ENCODE results near the gene COL27A1. TPM values are rescaled to one million over a fixed set of nuclear protein-coding genes. Genes with fewer than 3 reads are reported as not detected.

The COL27A1 gene
- total and polyA plus RNA-seq, 9 of the 15 experiments (the other 6 are each of a cell fraction or from before 2014, with no cell fraction given) = 0.07 TPM; not detected in 8

DNA sequence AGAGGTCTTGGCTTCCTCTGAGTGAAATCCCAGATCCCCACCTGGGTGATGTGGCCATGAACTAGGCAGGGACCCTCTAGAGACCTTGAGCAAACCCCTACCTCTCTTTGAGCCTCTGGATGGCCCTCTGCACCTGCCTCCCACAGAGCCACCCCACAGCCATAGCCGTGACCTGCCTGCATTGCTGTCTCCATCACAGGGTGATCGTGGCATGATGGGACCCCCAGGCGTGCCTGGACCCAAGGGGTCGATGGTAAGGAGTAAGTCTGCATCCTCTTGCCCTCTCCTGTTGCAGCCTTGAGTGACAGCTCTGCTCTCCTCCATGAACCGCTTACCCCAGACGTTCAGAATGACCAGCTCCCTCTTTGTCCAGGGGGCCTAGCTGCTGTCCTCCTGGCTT, 97.1 kb downstream of the COL27A1 start (continued):
- TF ChIP-seq, protein P1, sequence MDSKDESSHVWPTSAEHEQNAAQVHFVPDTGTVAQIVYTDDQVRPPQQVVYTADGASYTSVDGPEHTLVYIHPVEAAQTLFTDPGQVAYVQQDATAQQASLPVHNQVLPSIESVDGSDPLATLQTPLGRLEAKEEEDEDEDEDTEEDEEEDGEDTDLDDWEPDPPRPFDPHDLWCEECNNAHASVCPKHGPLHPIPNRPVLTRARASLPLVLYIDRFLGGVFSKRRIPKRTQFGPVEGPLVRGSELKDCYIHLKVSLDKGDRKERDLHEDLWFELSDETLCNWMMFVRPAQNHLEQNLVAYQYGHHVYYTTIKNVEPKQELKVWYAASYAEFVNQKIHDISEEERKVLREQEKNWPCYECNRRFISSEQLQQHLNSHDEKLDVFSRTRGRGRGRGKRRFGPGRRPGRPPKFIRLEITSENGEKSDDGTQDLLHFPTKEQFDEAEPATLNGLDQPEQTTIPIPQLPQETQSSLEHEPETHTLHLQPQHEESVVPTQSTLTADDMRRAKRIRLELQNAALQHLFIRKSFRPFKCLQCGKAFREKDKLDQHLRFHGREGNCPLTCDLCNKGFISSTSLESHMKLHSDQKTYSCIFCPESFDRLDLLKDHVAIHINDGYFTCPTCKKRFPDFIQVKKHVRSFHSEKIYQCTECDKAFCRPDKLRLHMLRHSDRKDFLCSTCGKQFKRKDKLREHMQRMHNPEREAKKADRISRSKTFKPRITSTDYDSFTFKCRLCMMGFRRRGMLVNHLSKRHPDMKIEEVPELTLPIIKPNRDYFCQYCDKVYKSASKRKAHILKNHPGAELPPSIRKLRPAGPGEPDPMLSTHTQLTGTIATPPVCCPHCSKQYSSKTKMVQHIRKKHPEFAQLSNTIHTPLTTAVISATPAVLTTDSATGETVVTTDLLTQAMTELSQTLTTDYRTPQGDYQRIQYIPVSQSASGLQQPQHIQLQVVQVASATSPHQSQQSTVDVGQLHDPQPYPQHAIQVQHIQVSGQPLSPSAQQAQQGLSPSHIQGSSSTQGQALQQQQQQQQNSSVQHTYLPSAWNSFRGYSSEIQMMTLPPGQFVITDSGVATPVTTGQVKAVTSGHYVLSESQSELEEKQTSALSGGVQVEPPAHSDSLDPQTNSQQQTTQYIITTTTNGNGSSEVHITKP (IDR thresholded peaks at IDR 0.05; ENCODE audit: partially characterized antibody) = no peak
- TF ChIP-seq, protein P2, sequence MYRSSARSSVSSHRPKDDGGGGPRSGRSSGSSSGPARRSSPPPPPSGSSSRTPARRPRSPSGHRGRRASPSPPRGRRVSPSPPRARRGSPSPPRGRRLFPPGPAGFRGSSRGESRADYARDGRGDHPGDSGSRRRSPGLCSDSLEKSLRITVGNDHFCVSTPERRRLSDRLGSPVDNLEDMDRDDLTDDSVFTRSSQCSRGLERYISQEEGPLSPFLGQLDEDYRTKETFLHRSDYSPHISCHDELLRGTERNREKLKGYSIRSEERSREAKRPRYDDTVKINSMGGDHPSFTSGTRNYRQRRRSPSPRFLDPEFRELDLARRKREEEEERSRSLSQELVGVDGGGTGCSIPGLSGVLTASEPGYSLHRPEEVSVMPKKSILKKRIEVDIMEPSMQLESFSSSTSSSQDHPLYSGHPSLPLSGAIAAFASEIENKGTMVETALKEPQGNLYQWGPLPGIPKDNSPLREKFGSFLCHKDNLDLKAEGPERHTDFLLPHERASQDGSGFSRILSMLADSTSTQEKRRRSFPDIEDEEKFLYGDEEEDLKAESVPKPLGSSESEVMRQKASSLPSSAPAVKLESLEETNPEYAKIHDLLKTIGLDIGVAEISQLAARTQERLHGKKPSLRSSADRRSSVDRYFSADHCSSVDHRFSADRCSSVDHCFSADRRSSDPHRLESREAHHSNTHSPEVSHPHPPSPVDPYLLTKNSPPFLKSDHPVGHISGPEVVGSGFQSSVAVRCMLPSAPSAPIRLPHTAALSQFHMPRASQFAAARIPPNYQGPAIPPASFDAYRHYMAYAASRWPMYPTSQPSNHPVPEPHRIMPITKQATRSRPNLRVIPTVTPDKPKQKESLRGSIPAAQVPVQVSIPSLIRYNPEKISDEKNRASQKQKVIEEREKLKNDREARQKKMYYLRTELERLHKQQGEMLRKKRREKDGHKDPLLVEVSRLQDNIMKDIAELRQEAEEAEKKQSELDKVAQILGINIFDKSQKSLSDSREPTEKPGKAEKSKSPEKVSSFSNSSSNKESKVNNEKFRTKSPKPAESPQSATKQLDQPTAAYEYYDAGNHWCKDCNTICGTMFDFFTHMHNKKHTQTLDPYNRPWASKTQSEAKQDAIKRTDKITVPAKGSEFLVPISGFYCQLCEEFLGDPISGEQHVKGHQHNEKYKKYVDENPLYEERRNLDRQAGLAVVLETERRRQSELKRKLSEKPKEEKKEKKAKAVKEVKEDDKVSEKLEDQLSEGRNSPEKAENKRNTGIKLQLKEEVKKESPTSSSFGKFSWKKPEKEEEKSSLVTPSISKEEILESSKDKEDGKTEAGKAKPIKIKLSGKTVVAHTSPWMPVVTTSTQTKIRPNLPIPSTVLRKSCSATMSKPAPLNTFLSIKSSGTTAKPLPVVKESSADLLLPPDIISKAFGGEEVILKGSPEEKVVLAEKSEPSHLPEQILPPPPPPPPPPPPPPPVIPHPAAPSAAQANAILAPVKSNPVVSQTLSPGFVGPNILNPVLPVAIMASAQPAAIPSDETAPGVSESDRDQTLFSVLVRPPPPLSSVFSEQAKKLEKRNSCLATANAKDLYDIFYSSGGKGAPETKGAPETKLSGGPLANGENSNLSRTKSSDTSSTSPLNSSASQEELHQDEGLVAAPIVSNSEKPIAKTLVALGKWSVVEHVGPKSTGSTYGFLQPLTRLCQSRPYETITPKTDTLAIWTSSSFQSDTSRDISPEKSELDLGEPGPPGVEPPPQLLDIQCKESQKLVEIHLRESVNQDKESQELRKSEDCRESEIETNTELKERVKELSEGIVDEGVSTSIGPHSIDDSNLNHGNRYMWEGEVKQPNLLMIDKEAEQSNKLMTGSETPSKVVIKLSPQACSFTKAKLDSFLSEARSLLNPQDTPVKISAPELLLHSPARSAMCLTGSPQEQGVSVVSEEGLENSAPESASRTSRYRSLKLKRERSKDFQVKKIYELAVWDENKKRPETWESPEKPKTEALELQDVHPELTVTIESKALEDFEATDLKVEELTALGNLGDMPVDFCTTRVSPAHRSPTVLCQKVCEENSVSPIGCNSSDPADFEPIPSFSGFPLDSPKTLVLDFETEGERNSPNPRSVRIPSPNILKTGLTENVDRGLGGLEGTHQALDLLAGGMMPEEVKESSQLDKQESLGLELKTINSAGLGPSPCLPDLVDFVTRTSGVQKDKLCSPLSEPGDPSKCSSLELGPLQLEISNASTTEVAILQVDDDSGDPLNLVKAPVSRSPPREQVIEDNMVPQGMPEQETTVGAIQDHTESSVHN (IDR thresholded peaks at IDR 0.05; ENCODE audit: borderline replicate concordance in 1 of 2, low read depth in 1 of 2) = no peak
- TF ChIP-seq ZNF384 (IDR thresholded peaks at IDR 0.05; ENCODE audit: low read depth, low read length) = no peak
- TF ChIP-seq PHB2 (IDR thresholded peaks at IDR 0.05; ENCODE audit: low read depth) = no peak
- TF ChIP-seq ILF3 (IDR thresholded peaks at IDR 0.05; ENCODE audit: borderline replicate concordance) = no peak
- no peak for TF ChIP-seq KLF10 (CRISPR knock-in tag; IDR thresholded peaks at IDR 0.05)
- no peak for TF ChIP-seq ILK (tag; IDR thresholded peaks at IDR 0.05; ENCODE audit: borderline replicate concordance, low read depth)

All from K562 (cell line).